Astrocyte of the hippocampus (primary cell): ENCODE data around the gene SLC15A4.
"Not testable (repeated sequence)": the region's sequence is repeated elsewhere in the genome, so short reads cannot be mapped to it uniquely, and the experiment has no call there.

Source experiments
- DNase-seq: peaks from one replicate; pipeline ENCODE4 v3.0.0; 2011; ENCODE audit warnings: low read depth, low spot score

SLC15A4 gene

DNA sequence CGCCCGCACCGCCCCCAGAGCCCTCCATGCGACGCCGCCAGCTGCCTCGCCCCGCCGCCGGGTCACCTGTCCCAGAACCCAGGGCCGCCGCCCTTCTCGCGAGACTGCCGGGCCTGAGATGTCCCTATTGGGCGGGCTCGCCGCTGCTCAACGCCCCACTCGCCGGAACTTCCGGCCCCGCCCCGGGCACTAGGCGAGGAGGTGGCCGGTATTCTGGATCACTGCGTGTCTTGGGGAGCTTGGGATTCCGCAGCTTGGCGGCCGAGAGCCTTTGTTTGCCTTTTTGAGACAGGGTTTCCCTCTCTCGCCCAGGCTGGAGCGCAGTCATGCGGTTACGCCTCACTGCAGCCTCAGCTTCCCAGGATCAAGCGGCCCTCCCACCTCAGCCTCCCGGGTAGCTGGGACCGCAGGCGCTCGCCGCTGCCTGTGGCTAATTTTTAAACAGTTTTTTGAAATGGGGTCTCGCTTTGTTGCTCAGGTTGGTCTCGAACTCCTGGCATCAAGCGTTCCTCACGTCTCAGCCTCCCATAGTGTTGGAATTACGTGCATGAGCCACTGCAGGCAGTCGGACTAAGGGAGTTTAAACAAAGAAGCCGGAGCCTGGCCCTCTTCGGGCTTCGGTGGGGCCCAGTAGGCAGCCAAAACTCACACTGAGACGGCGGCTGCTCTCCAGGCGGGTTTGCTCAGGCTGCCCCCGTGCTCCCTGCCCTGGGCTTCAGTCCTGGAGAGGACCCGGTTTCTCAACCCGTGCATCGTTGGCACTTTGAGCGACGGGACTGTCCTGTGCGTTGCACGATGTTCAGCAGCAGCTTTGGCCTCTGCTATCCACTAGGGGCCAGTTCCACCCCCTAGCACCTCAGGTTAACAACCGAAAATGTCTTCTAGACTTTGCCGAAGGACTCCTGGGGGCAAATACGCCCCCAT, at the start of gene SLC15A4:
Gene SLC15A4, minus strand, starts transcription at position 43 of the 924 bp plus-strand sequence. Its CDS starts 15 bp downstream, at position 28.
- DNase-seq: peak; percentile 98

DNA sequence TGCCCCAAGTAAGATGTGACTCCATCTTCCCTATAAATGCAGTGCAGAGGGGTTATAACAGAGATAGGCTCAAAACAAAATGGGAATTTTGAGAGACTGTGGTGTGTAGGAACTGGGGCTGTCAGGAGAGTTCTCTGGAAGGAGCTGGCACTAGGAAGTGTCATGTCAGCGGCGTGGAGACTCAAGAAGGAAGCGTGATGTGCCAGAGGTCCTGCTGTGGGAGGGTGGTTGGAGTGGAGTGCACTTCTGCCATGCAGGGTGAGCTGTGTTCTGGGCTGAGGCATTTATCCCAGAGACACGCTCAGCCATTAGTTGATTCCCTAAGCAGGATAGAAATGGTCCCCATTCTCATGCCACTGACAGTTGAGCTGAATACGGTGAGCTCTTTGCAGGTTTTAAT, 48.5 kb upstream of the SLC15A4 start:
- no peak for DNase-seq

DNA sequence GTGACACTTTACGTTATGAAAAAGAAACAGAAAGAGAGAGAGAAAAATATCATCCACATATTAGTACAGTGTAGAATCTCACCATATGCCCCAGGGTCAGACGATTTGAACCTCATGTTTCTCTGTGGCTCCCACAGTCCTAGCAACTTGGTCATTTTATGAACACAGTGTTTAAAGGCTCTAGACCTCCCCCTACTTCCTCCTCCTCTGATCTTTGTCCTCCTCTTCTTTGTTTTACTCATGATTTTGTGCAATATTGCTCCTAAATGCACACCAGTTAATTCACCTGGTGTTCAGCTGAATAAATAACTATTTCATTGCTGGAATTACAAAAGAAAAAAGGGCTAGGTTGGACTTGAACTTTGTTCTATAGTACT, 47.7 kb upstream of the SLC15A4 start:
- DNase-seq: no peak

- no peak for DNase-seq
Measured at GRCh38 chr12:128867466-128867865, 43.7 kb upstream of the SLC15A4 start.

DNA sequence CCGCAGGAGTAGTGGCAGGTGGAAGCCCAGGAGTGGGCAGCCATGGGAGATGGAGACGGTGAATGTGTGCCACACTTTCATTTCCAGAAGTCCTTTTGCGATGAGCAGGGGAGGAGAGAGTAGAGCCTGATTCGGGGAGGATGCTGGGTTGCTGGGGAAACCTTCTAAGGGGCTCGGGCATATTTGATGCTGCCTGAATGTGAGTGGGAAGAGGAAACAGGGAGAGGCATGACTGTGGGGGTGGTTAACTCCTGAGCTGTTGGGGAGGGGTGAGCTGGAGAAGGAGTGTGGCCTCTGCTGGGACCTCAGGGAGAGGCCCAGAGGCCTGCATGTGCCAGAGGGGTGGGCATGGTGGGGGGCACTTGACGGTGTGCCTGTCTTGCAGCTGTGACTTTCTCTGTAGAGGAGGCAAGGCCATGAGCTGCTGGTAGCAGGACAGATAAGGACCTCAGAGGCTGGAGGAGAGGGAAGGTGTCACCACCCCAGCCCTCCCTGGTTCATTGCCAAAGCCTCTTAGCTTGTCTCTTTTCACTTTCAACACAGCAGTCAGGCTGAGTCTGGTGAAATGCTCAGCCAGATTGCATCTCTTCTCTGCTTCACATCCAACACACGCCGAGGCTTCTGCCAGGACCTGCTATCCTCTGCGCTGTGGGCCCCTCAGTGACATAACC, 40.9 kb upstream of the SLC15A4 start:
- DNase-seq: no peak

DNA sequence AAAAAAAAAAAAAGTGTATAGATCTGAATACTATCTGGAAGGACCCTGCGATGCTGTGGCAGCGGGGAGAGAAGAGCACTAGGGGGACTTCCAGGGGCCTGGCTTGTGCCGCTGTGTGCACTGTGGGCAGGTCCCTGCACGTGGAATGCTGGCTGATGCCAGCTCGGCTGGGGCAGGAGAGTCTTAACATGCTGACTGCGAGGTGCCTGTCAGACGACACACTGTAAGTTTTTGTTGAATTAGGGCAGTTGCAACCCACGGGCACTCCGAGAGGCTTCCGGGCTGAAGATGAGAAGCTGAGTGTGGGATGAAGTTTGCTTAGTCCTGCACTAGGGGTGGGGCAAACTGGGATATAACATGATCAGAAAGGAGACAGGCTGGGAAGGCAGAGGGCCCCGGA, 40.2 kb upstream of the SLC15A4 start:
- DNase-seq: no peak

GRCh38 chr12:128861226-128862016, 37.7 kb upstream of the SLC15A4 start:
- no peak for DNase-seq

DNA sequence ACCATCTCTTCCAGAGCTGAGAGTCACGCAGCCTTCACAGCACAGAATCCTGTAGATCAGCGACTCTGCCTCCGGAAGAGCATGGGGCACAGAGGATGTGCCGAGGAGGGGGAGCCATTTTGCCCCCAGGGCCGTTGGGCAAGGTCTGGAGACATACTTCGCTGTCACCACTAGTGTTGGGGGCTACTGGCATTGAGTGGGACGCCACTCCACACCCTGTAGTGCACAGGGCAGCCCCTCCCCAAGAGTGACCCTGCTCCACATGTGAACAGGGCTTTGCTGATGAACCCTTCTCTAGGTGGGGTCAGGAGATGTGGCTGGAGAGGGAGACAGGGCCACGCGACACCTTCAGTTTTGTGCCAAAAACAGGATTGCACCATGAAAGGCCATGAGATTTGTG, 35.6 kb upstream of the SLC15A4 start:
- no peak for DNase-seq

GRCh38 chr12:128857133-128857763, 33.5 kb upstream of the SLC15A4 start:
- no peak for DNase-seq

DNA sequence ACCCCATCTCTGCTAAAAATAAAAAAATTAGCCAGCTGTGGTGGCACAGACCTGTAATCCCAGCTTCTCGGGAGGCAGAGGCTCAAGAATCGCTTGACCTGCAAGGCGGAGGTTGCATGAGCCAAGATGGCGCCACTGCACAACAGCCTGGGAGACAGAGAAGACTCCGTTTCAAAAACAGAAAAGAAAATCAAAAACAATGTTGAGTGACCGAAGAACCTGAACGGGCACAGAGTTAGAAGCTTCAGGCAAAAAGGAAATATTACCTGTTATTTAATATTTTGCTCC, 33.0 kb upstream of the SLC15A4 start:
- DNase-seq: no peak

GRCh38 chr12:128856035-128856790, 32.5 kb upstream of the SLC15A4 start:
- DNase-seq: no peak

GRCh38 chr12:128853600-128854197, 29.9 kb upstream of the SLC15A4 start:
- peak; percentile 32 for DNase-seq

- no peak for DNase-seq
Measured at GRCh38 chr12:128852885-128853599, 29.3 kb upstream of the SLC15A4 start, which contains the start of gene GLT1D1. Gene GLT1D1 (plus strand): TSS chr12:128853478. CDS start chr12:128853582, 104 bp downstream.

- no peak for DNase-seq
Measured at GRCh38 chr12:128852026-128852698, 28.4 kb upstream of the SLC15A4 start.

- DNase-seq: not testable (repeated sequence)
Measured at GRCh38 chr12:128851429-128851828, 27.7 kb upstream of the SLC15A4 start.

- DNase-seq: no peak
Measured at GRCh38 chr12:128850400-128850799, 26.6 kb upstream of the SLC15A4 start.

GRCh38 chr12:128849806-128850205, 26.0 kb upstream of the SLC15A4 start:
- DNase-seq: not testable (repeated sequence)

DNA sequence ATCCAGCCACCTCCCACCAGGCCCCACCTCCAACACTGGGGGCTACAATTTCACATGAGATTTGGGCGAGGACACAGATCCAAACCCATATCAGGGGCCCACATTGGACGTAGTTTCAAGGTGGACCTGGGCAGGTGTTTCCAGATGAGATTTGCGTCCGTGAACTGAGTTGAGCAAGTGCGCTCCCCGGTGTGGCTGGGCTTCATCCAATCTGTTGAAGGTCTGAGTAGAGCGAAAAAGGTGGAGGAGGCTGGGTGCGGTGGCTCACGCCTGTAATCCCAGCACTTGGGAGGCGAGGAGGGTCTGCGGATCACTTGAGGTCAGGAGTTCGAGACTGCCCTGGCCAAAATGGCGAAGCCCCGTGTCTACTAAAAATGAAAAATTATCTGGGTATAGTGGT, 24.6 kb upstream of the SLC15A4 start:
- no peak for DNase-seq

- DNase-seq: not testable (repeated sequence)
Measured at GRCh38 chr12:128846671-128847070, 22.9 kb upstream of the SLC15A4 start.
